K562 (cell line): Measurements from ENCODE around the gene ZNF598. TPM values are rescaled to one million over a fixed set of nuclear protein-coding genes. Genes with fewer than 3 reads are reported as not detected.

Experiments
- BMI1 ChIP-seq: fragments of 150-350 bp; IDR thresholded peaks from 2 replicates; pipeline ENCODE4 v1.6.1; 2014; ENCODE audit warnings: low read length
- CBX5 ChIP-seq: IDR thresholded peaks from 2 replicates; pipeline ENCODE4 v1.6.1; 2014; ENCODE audit warnings: low read depth, borderline replicate concordance
- KHSRP ChIP-seq: fragments of 450-650 bp; IDR thresholded peaks from 2 replicates; pipeline ENCODE4 v1.6.1; 2017
- LCOR ChIP-seq: sonication (generic); formaldehyde crosslinking; IDR thresholded peaks from 2 replicates; pipeline ENCODE4 v1.8.0; 2022; ENCODE audit warnings: mild to moderate bottlenecking, missing genetic modification reagents
- PHF21A ChIP-seq: fragments of 450-650 bp; IDR thresholded peaks from 2 replicates; pipeline ENCODE4 v1.6.1; 2017; ENCODE audit warnings: low read depth, borderline replicate concordance
- PTBP1 ChIP-seq: fragments of 200-400 bp; formaldehyde crosslinking; IDR thresholded peaks from 2 replicates; pipeline ENCODE4 v1.6.1; 2017; ENCODE audit warnings: low read depth, low read length
- RFX5 ChIP-seq: IDR thresholded peaks from 2 replicates; pipeline ENCODE4 v1.6.1; 2011; ENCODE audit warnings: low read depth, mild to moderate bottlenecking, improper control_type of control experiment, low read length
- SMARCA5 ChIP-seq: fragments of 450-650 bp; IDR thresholded peaks from 2 replicates; pipeline ENCODE4 v1.6.1; 2016
- STAT6 ChIP-seq: sonication (generic); formaldehyde crosslinking; IDR thresholded peaks from 2 replicates; pipeline ENCODE4 v1.8.1; 2023; ENCODE audit warnings: mild to moderate bottlenecking, missing genetic modification reagents
- ZNF507 ChIP-seq: conservative IDR thresholded peaks from 2 replicates; pipeline ENCODE4 v1.6.1; 2017; ENCODE audit warnings: missing genetic modification characterization, missing compliant biosample characterization
- polyA plus RNA-seq, 8 experiments: library from polyadenylated mRNA; depleted of rRNA in 4 of 8; stranded (reverse) in 5 of 8; unstranded in 3 of 8; fragments of >200 nt; fragmentation: Nextera tagmentation in 2 of 8; fragmentation: Illumina TruSeq in 1 of 8; extraction: Ambion mirVana in 2 of 8; extraction: Trizol in 1 of 8; gene quantifications; 2 replicates each; pipeline versions ENCODE4 v1.2.1 to v1.2.3, GENCODE V29; 2011 to 2014; ENCODE audit warnings: inconsistent platforms in 1 of 8, missing spikeins in 1 of 8
- total RNA-seq, 7 experiments: library from RNA; depleted of rRNA in 6 of 7; stranded (reverse); fragments of >200 nt in 6 of 7; fragmentation: Illumina TruSeq in 2 of 7; extraction: Trizol in 2 of 7; gene quantifications; 2 replicates each; pipeline versions ENCODE4 v1.2.1 to v1.2.3, GENCODE V29; 2011 to 2021; ENCODE audit warnings: low replicate concordance in 1 of 7
- TF ChIP-seq, protein P1 (sequence below): IDR thresholded peaks from 2 replicates; pipeline ENCODE4 v1.6.1; 2011; ENCODE audit not compliant: insufficient read length; ENCODE audit errors: extremely low read depth
- TF ChIP-seq, protein P2 (sequence below), 2 experiments: fragments of 450-650 bp in 1 of 2; sonication (generic) in 1 of 2; formaldehyde crosslinking in 1 of 2; IDR thresholded peaks; 2 replicates each; pipeline versions ENCODE4 v1.7.1 to v1.9.0; 2016 to 2022; ENCODE audit warnings: inconsistent platforms in 1 of 2, mild to moderate bottlenecking in 1 of 2, missing genetic modification reagents in 1 of 2
- TF ChIP-seq, protein P3 (sequence below), 3 experiments: IDR thresholded peaks in 2 of 3; conservative IDR thresholded peaks in 1 of 3; 2 replicates each; pipeline ENCODE4 v1.5.1; 2011 to 2012; ENCODE audit warnings: low read length in 3 of 3, mild to moderate bottlenecking in 3 of 3, control low read depth in 2 of 3, improper control_type of control experiment in 1 of 3, inconsistent platforms in 1 of 3, low read depth in 1 of 3, mixed read lengths in 1 of 3, moderate library complexity in 1 of 3; ENCODE audit not compliant: insufficient read depth in 2 of 3

Gene ZNF598
- total and polyA plus RNA-seq, 9 of the 15 experiments (the other 6 are each of a cell fraction or from before 2014, with no cell fraction given), result 0.11 to 115 (median 29.6) TPM

DNA sequence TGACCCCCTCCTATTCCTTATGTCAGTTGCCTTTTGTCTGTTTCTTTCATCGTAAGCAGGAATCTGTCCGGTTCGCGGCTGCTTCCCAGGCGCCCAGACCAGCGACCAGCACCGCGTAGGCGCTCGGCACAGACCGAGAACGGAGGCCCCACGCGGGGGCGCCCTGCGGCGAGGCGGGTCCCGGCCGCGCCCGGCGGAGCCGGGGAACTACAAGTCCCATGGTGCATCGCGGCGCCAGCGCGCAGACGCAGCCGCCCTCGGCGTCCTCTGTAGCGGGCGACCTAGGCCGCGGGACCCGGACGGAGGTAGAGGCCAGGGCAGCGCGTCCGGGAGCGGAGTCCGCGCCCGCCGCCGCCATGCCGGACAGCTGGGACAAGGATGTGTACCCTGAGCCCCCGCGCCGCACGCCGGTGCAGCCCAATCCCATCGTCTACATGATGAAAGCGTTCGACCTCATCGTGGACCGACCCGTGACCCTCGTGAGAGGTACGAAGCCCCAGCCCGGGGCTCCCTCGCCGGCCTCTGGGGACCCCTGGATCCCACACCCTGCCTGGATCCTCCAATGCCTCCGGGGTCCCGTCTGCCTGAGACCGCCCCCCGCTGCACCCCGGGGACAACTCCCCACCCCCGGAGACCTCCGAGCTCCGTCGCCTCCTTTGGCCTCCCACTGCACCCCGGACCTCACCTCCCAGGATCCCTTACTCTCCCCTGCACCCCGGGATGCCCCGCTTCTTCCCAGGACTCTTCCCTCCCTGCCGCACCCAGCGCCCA lies 50.2 kb downstream of the ZNF598 start, which contains the start of gene NDUFB10 (continued):
- peak; percentile 53; the same call in 1 of the 2 replicates for TF ChIP-seq LCOR (CRISPR knock-in tag)
- TF ChIP-seq, protein P1, sequence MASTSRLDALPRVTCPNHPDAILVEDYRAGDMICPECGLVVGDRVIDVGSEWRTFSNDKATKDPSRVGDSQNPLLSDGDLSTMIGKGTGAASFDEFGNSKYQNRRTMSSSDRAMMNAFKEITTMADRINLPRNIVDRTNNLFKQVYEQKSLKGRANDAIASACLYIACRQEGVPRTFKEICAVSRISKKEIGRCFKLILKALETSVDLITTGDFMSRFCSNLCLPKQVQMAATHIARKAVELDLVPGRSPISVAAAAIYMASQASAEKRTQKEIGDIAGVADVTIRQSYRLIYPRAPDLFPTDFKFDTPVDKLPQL, result no peak
- TF ChIP-seq ZNF507 (tag), result no peak
- no peak for TF ChIP-seq KHSRP
- TF ChIP-seq SMARCA5, result no peak
- TF ChIP-seq PHF21A, result no peak
- TF ChIP-seq CBX5, result no peak
- TF ChIP-seq, protein P2, sequence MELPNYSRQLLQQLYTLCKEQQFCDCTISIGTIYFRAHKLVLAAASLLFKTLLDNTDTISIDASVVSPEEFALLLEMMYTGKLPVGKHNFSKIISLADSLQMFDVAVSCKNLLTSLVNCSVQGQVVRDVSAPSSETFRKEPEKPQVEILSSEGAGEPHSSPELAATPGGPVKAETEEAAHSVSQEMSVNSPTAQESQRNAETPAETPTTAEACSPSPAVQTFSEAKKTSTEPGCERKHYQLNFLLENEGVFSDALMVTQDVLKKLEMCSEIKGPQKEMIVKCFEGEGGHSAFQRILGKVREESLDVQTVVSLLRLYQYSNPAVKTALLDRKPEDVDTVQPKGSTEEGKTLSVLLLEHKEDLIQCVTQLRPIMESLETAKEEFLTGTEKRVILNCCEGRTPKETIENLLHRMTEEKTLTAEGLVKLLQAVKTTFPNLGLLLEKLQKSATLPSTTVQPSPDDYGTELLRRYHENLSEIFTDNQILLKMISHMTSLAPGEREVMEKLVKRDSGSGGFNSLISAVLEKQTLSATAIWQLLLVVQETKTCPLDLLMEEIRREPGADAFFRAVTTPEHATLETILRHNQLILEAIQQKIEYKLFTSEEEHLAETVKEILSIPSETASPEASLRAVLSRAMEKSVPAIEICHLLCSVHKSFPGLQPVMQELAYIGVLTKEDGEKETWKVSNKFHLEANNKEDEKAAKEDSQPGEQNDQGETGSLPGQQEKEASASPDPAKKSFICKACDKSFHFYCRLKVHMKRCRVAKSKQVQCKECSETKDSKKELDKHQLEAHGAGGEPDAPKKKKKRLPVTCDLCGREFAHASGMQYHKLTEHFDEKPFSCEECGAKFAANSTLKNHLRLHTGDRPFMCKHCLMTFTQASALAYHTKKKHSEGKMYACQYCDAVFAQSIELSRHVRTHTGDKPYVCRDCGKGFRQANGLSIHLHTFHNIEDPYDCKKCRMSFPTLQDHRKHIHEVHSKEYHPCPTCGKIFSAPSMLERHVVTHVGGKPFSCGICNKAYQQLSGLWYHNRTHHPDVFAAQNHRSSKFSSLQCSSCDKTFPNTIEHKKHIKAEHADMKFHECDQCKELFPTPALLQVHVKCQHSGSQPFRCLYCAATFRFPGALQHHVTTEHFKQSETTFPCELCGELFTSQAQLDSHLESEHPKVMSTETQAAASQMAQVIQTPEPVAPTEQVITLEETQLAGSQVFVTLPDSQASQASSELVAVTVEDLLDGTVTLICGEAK (IDR thresholded peaks at IDR 0.05), result no peak
- TF ChIP-seq, protein P2 (CRISPR knock-in tag; IDR thresholded peaks at IDR 0.05), result no peak
- TF ChIP-seq PTBP1, result no peak
- TF ChIP-seq, protein P3, sequence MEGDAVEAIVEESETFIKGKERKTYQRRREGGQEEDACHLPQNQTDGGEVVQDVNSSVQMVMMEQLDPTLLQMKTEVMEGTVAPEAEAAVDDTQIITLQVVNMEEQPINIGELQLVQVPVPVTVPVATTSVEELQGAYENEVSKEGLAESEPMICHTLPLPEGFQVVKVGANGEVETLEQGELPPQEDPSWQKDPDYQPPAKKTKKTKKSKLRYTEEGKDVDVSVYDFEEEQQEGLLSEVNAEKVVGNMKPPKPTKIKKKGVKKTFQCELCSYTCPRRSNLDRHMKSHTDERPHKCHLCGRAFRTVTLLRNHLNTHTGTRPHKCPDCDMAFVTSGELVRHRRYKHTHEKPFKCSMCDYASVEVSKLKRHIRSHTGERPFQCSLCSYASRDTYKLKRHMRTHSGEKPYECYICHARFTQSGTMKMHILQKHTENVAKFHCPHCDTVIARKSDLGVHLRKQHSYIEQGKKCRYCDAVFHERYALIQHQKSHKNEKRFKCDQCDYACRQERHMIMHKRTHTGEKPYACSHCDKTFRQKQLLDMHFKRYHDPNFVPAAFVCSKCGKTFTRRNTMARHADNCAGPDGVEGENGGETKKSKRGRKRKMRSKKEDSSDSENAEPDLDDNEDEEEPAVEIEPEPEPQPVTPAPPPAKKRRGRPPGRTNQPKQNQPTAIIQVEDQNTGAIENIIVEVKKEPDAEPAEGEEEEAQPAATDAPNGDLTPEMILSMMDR (IDR thresholded peaks at IDR 0.05 in 2 of 3, conservative IDR thresholded peaks at IDR 0.05 in 1 of 3; ENCODE audit: insufficient read depth in 2 of 3, low read depth in 1 of 3, low read length in 3 of 3), result peak; percentile 80 to 82 (median 81)
- TF ChIP-seq RFX5, result no peak; the same call in 1 of the 2 replicates
- no peak for TF ChIP-seq STAT6 (CRISPR knock-in tag)
- no peak for TF ChIP-seq BMI1
